D721Med (cell line): ENCODE results near the gene CASZ1.

Experiments
- DNase-seq: peaks from one replicate; pipeline ENCODE4 v3.0.0; 2011; ENCODE audit warnings: low spot score; ENCODE audit not compliant: insufficient read length
- FAIRE-seq: peaks from 2 replicates; lab custom pipeline; 2011; peaks lifted over from hg19 to GRCh38; lab: Jason Lieb, UNC
- TF ChIP-seq, protein P1 (sequence below): IDR thresholded peaks from 2 replicates; pipeline ENCODE4 v1.5.1; 2012; ENCODE audit warnings: mild to moderate bottlenecking, control low read depth; ENCODE audit not compliant: insufficient read depth; ENCODE audit errors: missing control alignments

Gene CASZ1

DNA sequence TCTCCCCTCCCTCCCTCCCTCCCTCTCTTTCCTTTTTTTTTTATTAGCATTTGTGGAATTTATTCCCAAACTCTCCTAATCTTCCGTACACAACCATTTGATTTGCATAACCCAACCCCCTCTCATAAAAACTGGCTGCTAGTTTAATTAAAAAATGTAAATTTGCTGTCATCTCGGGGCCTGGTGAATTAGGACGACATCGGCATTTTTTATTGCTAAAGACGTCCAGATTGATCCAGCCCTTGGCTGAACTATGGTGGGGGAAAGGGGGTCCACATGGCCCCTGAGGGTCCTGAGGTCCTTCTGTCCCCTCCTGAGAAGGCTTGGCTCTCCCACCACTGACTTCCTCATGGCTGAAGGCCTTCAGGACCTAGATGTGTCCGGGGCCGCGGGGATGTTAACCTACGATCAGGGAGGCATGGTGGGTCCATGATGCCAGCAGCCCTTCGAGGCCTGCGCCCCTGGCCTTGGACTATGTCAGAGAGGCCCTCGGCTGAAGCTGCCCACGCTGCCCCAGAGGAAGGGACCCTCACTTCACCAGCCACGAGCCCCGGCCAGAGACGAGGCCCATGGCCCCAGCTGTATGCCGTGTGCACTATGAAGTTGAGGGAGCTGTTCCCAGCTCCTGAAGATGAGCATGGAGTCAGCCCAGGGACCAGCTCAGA lies 105.2 kb downstream of the CASZ1 start:
- no peak for FAIRE-seq
- DNase-seq, result no peak
- TF ChIP-seq, protein P1, sequence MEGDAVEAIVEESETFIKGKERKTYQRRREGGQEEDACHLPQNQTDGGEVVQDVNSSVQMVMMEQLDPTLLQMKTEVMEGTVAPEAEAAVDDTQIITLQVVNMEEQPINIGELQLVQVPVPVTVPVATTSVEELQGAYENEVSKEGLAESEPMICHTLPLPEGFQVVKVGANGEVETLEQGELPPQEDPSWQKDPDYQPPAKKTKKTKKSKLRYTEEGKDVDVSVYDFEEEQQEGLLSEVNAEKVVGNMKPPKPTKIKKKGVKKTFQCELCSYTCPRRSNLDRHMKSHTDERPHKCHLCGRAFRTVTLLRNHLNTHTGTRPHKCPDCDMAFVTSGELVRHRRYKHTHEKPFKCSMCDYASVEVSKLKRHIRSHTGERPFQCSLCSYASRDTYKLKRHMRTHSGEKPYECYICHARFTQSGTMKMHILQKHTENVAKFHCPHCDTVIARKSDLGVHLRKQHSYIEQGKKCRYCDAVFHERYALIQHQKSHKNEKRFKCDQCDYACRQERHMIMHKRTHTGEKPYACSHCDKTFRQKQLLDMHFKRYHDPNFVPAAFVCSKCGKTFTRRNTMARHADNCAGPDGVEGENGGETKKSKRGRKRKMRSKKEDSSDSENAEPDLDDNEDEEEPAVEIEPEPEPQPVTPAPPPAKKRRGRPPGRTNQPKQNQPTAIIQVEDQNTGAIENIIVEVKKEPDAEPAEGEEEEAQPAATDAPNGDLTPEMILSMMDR, result no peak

DNA sequence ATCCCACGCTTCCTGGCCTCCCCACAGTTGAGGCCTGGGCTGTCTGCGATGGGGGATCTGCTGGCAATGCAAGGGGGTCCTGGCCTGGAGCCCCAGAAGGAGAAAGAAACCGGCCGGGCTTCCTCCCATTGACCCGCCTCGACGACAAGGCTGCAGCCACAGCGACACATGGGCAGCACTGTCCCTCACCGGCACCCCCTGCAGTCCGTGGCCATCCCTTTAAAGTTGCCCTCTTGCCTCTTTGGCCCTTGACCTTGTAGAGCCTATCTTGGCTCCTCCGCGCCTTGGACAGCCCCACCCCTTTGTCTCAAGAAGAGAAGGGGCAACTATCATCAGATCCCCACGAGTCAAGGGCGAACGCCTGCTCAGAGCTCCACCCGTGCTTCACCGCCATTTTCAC lies 106.0 kb downstream of the CASZ1 start:
- DNase-seq (no peak), FAIRE-seq (no peak)
- TF ChIP-seq, protein P1, result no peak

DNA sequence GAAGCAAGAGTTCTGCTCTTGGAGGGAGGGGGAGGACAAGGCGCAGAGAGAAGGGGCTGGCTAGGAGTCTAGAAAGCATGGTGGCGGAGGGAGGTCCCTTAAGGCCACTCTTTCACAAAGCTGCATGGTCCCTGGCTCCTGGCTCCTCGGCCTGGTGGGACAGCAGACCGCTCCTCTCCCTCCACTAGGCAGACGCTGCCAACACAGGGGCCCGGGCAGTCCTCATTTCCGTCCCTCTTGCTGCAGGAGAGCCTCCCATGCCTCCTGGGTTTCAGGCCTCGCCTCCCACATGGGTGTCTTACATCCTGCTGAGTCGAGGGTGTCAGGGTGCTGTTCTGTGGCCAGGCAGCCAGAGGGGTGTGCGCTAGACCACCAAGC lies 108.0 kb downstream of the CASZ1 start:
- TF ChIP-seq, protein P1, result no peak
- DNase-seq, result no peak
- no peak for FAIRE-seq

DNA sequence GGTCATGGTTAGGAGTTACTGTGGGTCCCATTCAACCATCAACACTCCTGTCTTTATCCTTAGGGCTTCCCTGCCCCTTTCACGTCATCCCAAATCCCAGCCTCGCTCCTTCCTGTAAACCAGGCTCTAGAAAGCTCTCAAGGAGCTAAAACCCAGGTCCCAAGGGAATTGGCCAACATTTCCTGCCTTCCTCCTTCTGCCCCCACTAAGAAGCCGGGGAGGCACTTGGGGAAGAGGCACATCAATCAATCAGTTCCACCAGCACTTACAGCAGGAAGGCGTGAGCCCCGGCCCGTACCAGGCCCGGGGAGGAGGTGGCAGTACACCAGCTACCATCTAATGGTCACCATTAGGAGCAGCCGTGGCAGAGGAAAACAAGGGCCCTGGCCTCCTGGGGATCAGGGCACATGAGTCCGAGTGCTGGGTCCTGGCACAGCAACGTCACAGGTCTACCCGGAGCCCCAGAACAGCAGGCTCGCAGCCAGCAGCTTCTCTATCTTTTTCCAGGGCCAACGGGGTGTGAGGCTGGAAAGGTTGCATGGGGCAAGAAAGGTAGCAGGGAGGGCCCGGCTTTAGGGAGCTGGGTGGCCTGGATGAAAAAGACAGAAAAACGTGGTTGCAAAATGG lies 108.6 kb downstream of the CASZ1 start:
- FAIRE-seq (no peak), DNase-seq (no peak)
- TF ChIP-seq, protein P1, result no peak

DNA sequence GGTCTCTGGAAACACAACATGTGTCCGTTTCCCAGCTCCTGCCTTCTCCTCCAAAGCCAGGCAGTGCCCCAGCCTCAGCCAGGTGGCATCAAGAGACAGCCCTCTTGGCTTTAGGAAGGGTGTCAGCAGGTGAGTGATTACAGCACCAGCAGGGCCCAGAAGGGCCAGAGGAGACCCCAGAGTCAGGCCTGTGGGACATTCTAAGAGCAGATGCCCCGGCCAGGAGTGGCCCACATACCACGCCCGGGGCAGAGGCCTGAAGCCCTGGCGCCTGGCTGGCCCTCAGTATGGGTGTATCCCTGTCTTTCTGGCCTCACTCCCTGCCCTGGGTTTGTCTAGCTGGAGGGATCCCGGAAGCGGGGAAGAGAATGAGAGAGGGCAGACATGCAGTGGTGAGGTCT lies 109.2 kb downstream of the CASZ1 start:
- no peak for FAIRE-seq

DNA sequence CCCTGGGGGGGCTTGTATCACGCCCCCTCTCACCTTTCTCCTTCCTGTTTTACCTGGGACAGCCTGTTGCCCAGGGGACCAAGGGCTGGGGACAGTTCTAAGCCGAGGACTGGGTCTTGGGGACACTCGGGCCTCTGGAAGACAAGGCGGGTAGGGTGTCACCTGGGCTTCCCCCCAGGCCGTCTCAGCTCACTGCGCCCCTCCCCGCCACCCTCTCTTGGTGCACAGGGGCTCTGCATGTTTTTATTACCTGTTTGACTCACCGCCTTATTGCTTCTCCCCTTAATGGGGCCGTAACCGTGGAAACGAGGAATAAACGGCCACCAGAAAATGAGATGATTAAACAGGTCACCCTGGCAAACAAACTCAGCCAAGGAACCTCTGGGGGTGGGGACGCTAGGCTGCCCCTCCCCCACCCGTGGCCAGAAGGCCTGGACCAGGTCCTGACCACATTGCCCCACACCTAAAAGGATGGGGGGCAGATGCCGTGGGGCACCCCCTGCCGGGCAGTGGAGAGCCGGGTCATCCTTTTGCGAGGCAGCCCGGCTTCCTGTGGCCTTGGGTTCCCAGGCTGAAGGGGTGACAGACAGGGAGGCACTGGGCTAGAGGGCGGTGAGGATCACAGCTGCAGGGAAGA lies 109.9 kb downstream of the CASZ1 start:
- no peak for FAIRE-seq
- no peak for DNase-seq
- TF ChIP-seq, protein P1, result no peak

More for the DNA sequence above, 109.2 kb downstream of the CASZ1 start:
- DNase-seq, result no peak
- TF ChIP-seq, protein P1, result no peak

DNA sequence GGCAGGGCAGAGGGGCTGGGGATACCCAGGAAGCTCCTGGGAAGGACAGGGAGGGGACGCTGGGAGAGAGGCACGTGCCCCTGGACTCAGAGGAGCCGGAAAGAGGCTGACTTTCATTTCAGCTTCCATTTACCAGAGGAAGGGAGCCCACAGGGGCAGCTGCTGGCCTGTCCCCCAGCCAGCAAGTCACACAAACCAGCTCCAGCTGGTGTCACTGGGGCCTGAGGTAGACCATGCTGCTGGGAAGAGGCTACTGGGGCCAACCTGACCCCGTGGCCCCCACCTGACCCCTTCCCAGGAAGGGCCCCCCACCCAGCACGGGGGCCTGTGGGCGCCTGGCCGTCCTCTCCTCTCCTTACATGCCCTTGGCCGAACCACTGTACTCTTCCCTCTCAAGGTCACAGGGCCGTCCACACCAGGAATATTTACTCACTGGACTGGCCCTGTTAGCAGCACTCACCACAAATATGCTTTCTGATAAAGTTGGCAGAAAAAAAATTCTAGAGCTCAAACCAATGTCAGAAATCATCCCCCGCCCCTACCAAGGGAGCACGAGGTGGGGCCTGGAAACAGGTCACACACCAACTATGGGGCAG lies 110.5 kb downstream of the CASZ1 start:
- TF ChIP-seq, protein P1, result no peak
- no peak for DNase-seq
- FAIRE-seq, result no peak
